ENCODE data around the gene VCPKMT. TPM values are rescaled to one million over a fixed set of nuclear protein-coding genes. Genes with fewer than 3 reads are reported as not detected.

The VCPKMT gene
- polyA plus RNA-seq, 1 donor (not counting 4 experiments of a cell fraction or from before 2014, with no cell fraction given): 9.4 TPM

GRCh38 chr14:50127802-50128201, 11.4 kb upstream of the VCPKMT start:
- no peak overlapping the region for H3K4me2 ChIP-seq (ENCODE audit: control insufficient read depth, extremely low read depth, insufficient read depth, low read depth, low read length)
- no peak overlapping the region for H2AFZ ChIP-seq (ENCODE audit: control insufficient read depth, low read length)
- no peak for DNase-seq (ENCODE audit: low read depth, low spot score)
- no peak overlapping the region for H3K27ac ChIP-seq (ENCODE audit: control insufficient read depth, insufficient read depth, low read length)
- dilution Hi-C loops (cut with MboI; ENCODE audit: extremely low pct_ligation_motif_present, low sequenced_read_pairs): no loop called here
- H3K36me3 ChIP-seq (ENCODE audit: control insufficient read depth in 2 of 2, extremely low read depth in 1 of 2, insufficient read depth in 2 of 2, low read length in 2 of 2): peaks cover 5 to 6% of the 10 kb centered on the region in 2 experiments
- no peaks in the 10 kb centered on the region for H4K20me1 ChIP-seq (ENCODE audit: control insufficient read depth, extremely low read depth, insufficient read depth, low read length)
- TF ChIP-seq CTCF (optimal IDR thresholded peaks at IDR 0.05 in 1 of 3, IDR thresholded peaks at IDR 0.05 in 1 of 3, conservative IDR thresholded peaks at IDR 0.05 in 1 of 3; ENCODE audit: extremely low read depth in 1 of 3, insufficient read depth in 2 of 3, low read length in 3 of 3): no peak
- no peak for TF ChIP-seq EZH2 (IDR thresholded peaks at IDR 0.05; ENCODE audit: low read length)
- no peaks in the 10 kb centered on the region for H3K27me3 ChIP-seq (ENCODE audit: control insufficient read depth, extremely low read depth, insufficient read depth, low read length)
- H3K4me1 ChIP-seq (ENCODE audit: control insufficient read depth, extremely low read depth, insufficient read depth, low read length): no peaks in the 10 kb centered on the region
- H3K9ac ChIP-seq (ENCODE audit: control insufficient read depth, extremely low read depth, insufficient read depth, low read length): no peak overlapping the region
- H3K79me2 ChIP-seq (ENCODE audit: control insufficient read depth, insufficient read depth, low read length): no peaks in the 10 kb centered on the region
- H3K4me3 ChIP-seq (ENCODE audit: control insufficient read depth in 2 of 3, extremely low read depth in 1 of 3, insufficient read depth in 2 of 3, low read depth in 1 of 3, low read length in 3 of 3): no peak overlapping the region
- no peaks in the 10 kb centered on the region for H3K9me3 ChIP-seq (ENCODE audit: control insufficient read depth, low read depth, low read length)
- FAIRE-seq: no peak
- no peaks in the 10 kb centered on the region for H3K9me1 ChIP-seq (ENCODE audit: control insufficient read depth, extremely low read depth, insufficient read depth, low read length)

GRCh38 chr14:50123062-50123461, 6.7 kb upstream of the VCPKMT start:
- peaks cover 5 to 9% of the 10 kb centered on the region in 2 experiments for H3K36me3 ChIP-seq (ENCODE audit: control insufficient read depth in 2 of 2, extremely low read depth in 1 of 2, insufficient read depth in 2 of 2, low read length in 2 of 2)
- TF ChIP-seq CTCF (optimal IDR thresholded peaks at IDR 0.05 in 1 of 3, IDR thresholded peaks at IDR 0.05 in 1 of 3, conservative IDR thresholded peaks at IDR 0.05 in 1 of 3; ENCODE audit: extremely low read depth in 1 of 3, insufficient read depth in 2 of 3, low read length in 3 of 3) (no peak), EZH2 (IDR thresholded peaks at IDR 0.05; ENCODE audit: low read length) (no peak)
- no peaks in the 10 kb centered on the region for H3K9me3 ChIP-seq (ENCODE audit: control insufficient read depth, low read depth, low read length)

More at GRCh38 chr14:50123062-50123461, 6.7 kb upstream of the VCPKMT start:
- H3K9me1 ChIP-seq (ENCODE audit: control insufficient read depth, extremely low read depth, insufficient read depth, low read length): no peaks in the 10 kb centered on the region
- no peaks in the 10 kb centered on the region for H3K27me3 ChIP-seq (ENCODE audit: control insufficient read depth, extremely low read depth, insufficient read depth, low read length)
- H3K4me3 ChIP-seq (ENCODE audit: control insufficient read depth in 2 of 3, extremely low read depth in 1 of 3, insufficient read depth in 2 of 3, low read depth in 1 of 3, low read length in 3 of 3): no peak overlapping the region
- FAIRE-seq (no peak), DNase-seq (ENCODE audit: low read depth, low spot score) (no peak)
- no peak overlapping the region for H3K9ac ChIP-seq (ENCODE audit: control insufficient read depth, extremely low read depth, insufficient read depth, low read length)
- dilution Hi-C loops (cut with MboI; ENCODE audit: extremely low pct_ligation_motif_present, low sequenced_read_pairs): no loop called here
- no peak overlapping the region for H3K27ac ChIP-seq (ENCODE audit: control insufficient read depth, insufficient read depth, low read length)
- H3K79me2 ChIP-seq (ENCODE audit: control insufficient read depth, insufficient read depth, low read length): no peaks in the 10 kb centered on the region
- no peaks in the 10 kb centered on the region for H3K4me1 ChIP-seq (ENCODE audit: control insufficient read depth, extremely low read depth, insufficient read depth, low read length)
- H4K20me1 ChIP-seq (ENCODE audit: control insufficient read depth, extremely low read depth, insufficient read depth, low read length): no peaks in the 10 kb centered on the region
- H3K4me2 ChIP-seq (ENCODE audit: control insufficient read depth, extremely low read depth, insufficient read depth, low read depth, low read length): no peak overlapping the region
- no peak overlapping the region for H2AFZ ChIP-seq (ENCODE audit: control insufficient read depth, low read length)
